ENCODE results near the gene BCL11B. TPM values are rescaled to one million over a fixed set of nuclear protein-coding genes. Genes with fewer than 3 reads are reported as not detected.

Gene BCL11B
- total and polyA plus RNA-seq, 4 donors, result 0.20 to 2.3 (median 0.66) TPM

GRCh38 chr14:99123208-99123870 lies 148.7 kb downstream of the BCL11B start:
- Histone ChIP-seq H3K4me3 (no peak overlapping the region), H3K27me3 (ENCODE audit: control insufficient read depth in 3 of 3, insufficient read depth in 3 of 3, low read length in 2 of 3) (peaks cover 5 to 6% (median 6%) of the 10 kb centered on the region in 3 donors), H3K4me1 (ENCODE audit: control insufficient read depth in 5 of 5, insufficient read depth in 5 of 5, low read length in 5 of 5) (peaks cover 0 to 6% (median 1%) of the 10 kb centered on the region in 5 donors), H3K9me3 (ENCODE audit: control insufficient read depth in 4 of 4, insufficient read depth in 3 of 4, low read length in 3 of 4) (no peaks in the 10 kb centered on the region), H3K9ac (ENCODE audit: insufficient read depth in 1 of 2, low read length in 2 of 2) (no peak overlapping the region), H3K36me3 (ENCODE audit: control insufficient read depth in 4 of 4, insufficient read depth in 4 of 4, low read length in 4 of 4) (no peaks in the 10 kb centered on the region), H3K27ac (ENCODE audit: low read depth in 1 of 2, low read length in 1 of 2) (no peak overlapping the region)
- DNase-seq (no peak), ATAC-seq (ENCODE audit: insufficient read depth, low FRiP score) (no peak)
- no peak for TF ChIP-seq CTCF (IDR thresholded peaks at IDR 0.05; ENCODE audit: control extremely low read depth, extremely low read depth)
- WGBS, 2 donors, result 90% methylated on average over 9 of the region's 9 CpGs

- Histone ChIP-seq H3K9ac (ENCODE audit: insufficient read depth in 1 of 2, low read length in 2 of 2) (no peak overlapping the region), H3K36me3 (ENCODE audit: control insufficient read depth in 4 of 4, insufficient read depth in 4 of 4, low read length in 4 of 4) (no peaks in the 10 kb centered on the region), H3K9me3 (ENCODE audit: control insufficient read depth in 4 of 4, insufficient read depth in 3 of 4, low read length in 3 of 4) (no peaks in the 10 kb centered on the region), H3K4me3 (no peak overlapping the region), H3K4me1 (ENCODE audit: control insufficient read depth in 5 of 5, insufficient read depth in 5 of 5, low read length in 5 of 5) (peaks cover 0 to 12% (median under 1%) of the 10 kb centered on the region in 5 donors), H3K27ac (ENCODE audit: low read depth in 1 of 2, low read length in 1 of 2) (no peak overlapping the region), H3K27me3 (ENCODE audit: control insufficient read depth in 3 of 3, insufficient read depth in 3 of 3, low read length in 2 of 3) (peaks cover 5 to 7% (median 6%) of the 10 kb centered on the region in 3 donors)
- no peak for TF ChIP-seq CTCF (IDR thresholded peaks at IDR 0.05; ENCODE audit: control extremely low read depth, extremely low read depth)
- 76 to 83% methylated on average over 17 of the region's 18 CpGs for WGBS, 2 donors
- ATAC-seq (ENCODE audit: insufficient read depth, low FRiP score) (no peak), DNase-seq (no peak)
Observed at GRCh38 chr14:99122521-99123125, 149.4 kb downstream of the BCL11B start.

GRCh38 chr14:99121319-99121875 lies 150.6 kb downstream of the BCL11B start:
- no peak overlapping the region for H3K27ac ChIP-seq (ENCODE audit: low read depth in 1 of 2, low read length in 1 of 2)
- 89 to 95% methylated on average over 13 of the region's 13 CpGs for WGBS, 2 donors
- DNase-seq (no peak), ATAC-seq (ENCODE audit: insufficient read depth, low FRiP score) (no peak)
- no peaks in the 10 kb centered on the region for H3K9me3 ChIP-seq (ENCODE audit: control insufficient read depth in 4 of 4, insufficient read depth in 3 of 4, low read length in 3 of 4)
- no peaks in the 10 kb centered on the region for H3K36me3 ChIP-seq (ENCODE audit: control insufficient read depth in 4 of 4, insufficient read depth in 4 of 4, low read length in 4 of 4)
- H3K4me3 ChIP-seq, result no peak overlapping the region
- TF ChIP-seq CTCF (IDR thresholded peaks at IDR 0.05; ENCODE audit: control extremely low read depth, extremely low read depth), result no peak
- H3K9ac ChIP-seq (ENCODE audit: insufficient read depth in 1 of 2, low read length in 2 of 2), result no peak overlapping the region
- H3K4me1 ChIP-seq (ENCODE audit: control insufficient read depth in 5 of 5, insufficient read depth in 5 of 5, low read length in 5 of 5), result peaks cover 0 to 12% (median 0%) of the 10 kb centered on the region in 5 donors
- peaks cover 6 to 8% (median 7%) of the 10 kb centered on the region in 3 donors for H3K27me3 ChIP-seq (ENCODE audit: control insufficient read depth in 3 of 3, insufficient read depth in 3 of 3, low read length in 2 of 3)

Data from lung (tissue), 12 donors.